H1 (cell line): ENCODE results near the gene TRPV4. TPM values are rescaled to one million over a fixed set of nuclear protein-coding genes. Genes with fewer than 3 reads are reported as not detected.

Source experiments
- ATF2 ChIP-seq: IDR thresholded peaks from 2 replicates; pipeline ENCODE4 v1.6.1; 2012; ENCODE audit warnings: low read length, inconsistent platforms
- CHD2 ChIP-seq: IDR thresholded peaks from 2 replicates; pipeline ENCODE4 v1.6.1; 2012; ENCODE audit warnings: low read length, improper control_type of control experiment
- CTCF ChIP-seq, 3 experiments: IDR thresholded peaks; 1 replicate in 2 of 3; 2 replicates in 1 of 3; pipeline versions ENCODE4 v1.5.1 to v1.6.1; 2011; ENCODE audit warnings: low read length in 3 of 3, mild to moderate bottlenecking in 3 of 3, inconsistent platforms in 2 of 3, low read depth in 1 of 3, moderate library complexity in 1 of 3; ENCODE audit not compliant: insufficient read depth in 1 of 3; ENCODE audit errors: control extremely low read depth in 1 of 3
- MAX ChIP-seq: IDR thresholded peaks from 2 replicates; pipeline ENCODE4 v1.6.1; 2012; ENCODE audit warnings: inconsistent platforms
- NRF1 ChIP-seq: IDR thresholded peaks from 2 replicates; pipeline ENCODE4 v1.6.1; 2011; ENCODE audit warnings: mild to moderate bottlenecking, low read depth, low read length, improper control_type of control experiment
- polyA plus RNA-seq, 7 experiments: library from polyadenylated mRNA; depleted of rRNA in 3 of 7; stranded (reverse) in 5 of 7; unstranded in 2 of 7; fragments of >200 nt in 5 of 7; fragments of 200-250 nt in 2 of 7; gene quantifications; 1 replicate in 5 of 7; 2 replicates in 1 of 7; 4 replicates in 1 of 7; pipeline versions ENCODE4 v1.2.1 to v1.2.3, GENCODE V29; 2011 to 2013; ENCODE audit warnings: missing spikeins in 2 of 7, mixed read lengths in 2 of 7
- total RNA-seq: library from RNA; stranded (reverse); fragmentation: NEBNext Ultra II Directional; extraction: Animal tissue kit (Norgen Biotek cat#: 25700); gene quantifications from 2 replicates; pipeline ENCODE4 v1.2.1, GENCODE V29; 2021

Gene TRPV4
- total and polyA plus RNA-seq, 2 of the 8 experiments (the other 6 are each of a cell fraction or from before 2014, with no cell fraction given), result 2.1 to 6.2 TPM

GRCh38 chr12:109753054-109753401 is 80.2 kb downstream of the TRPV4 start (continued):
- TF ChIP-seq NRF1 (no peak), MAX (no peak), CHD2 (no peak), ATF2 (no peak), CTCF (IDR thresholded peaks at IDR 0.05; ENCODE audit: control extremely low read depth in 1 of 3, insufficient read depth in 1 of 3, low read depth in 1 of 3, low read length in 3 of 3) (no peak)
